DOHH2 (cell line): Measurements from ENCODE around the gene NBEAL2.

Experiments used
- H3F3A ChIP-seq: fragments of 200-600 bp; sonication (generic), shearing (Covaris generic); 2 replicates; pipeline ENCODE4 v1.6.0; 2016; ENCODE audit warnings: antibody characterized with exemption, mild to moderate bottlenecking; ENCODE audit not compliant: control insufficient read depth, insufficient read depth
- H3K27ac ChIP-seq: fragments of 200-600 bp; sonication (generic); 2 replicates; pipeline ENCODE4 v1.5.1; 2014; ENCODE audit warnings: low read depth, mild to moderate bottlenecking, low read length, moderate library complexity
- H3K27me3 ChIP-seq: fragments of 200-600 bp; sonication (generic); 2 replicates; pipeline ENCODE4 v1.6.1; 2014; ENCODE audit warnings: mild to moderate bottlenecking, low read length, mixed read lengths; ENCODE audit not compliant: control insufficient read depth
- H3K36me3 ChIP-seq: fragments of 200-600 bp; sonication (generic); 2 replicates; pipeline ENCODE4 v1.6.1; 2014; ENCODE audit warnings: mild to moderate bottlenecking, low read length, moderate library complexity, mixed read lengths; ENCODE audit not compliant: control insufficient read depth
- H3K4me1 ChIP-seq: fragments of 200-600 bp; sonication (generic); 2 replicates; pipeline ENCODE4 v1.6.1; 2014; ENCODE audit warnings: mild to moderate bottlenecking, low read length, mixed read lengths; ENCODE audit not compliant: control insufficient read depth
- H3K4me2 ChIP-seq: fragments of 200-600 bp; sonication (generic); 2 replicates; pipeline ENCODE4 v1.6.0; 2014; ENCODE audit warnings: mild to moderate bottlenecking, low read length, moderate library complexity
- H3K4me3 ChIP-seq: fragments of 200-600 bp; sonication (generic); 2 replicates; pipeline ENCODE4 v1.5.1; 2014; ENCODE audit warnings: mild to moderate bottlenecking, low read length, mixed read lengths
- H3K79me2 ChIP-seq: fragments of 200-600 bp; sonication (generic); 2 replicates; pipeline ENCODE4 v1.6.1; 2014; ENCODE audit warnings: mild to moderate bottlenecking, low read length, mixed read lengths; ENCODE audit not compliant: control insufficient read depth
- H3K9me2 ChIP-seq: fragments of 200-600 bp; sonication (generic); replicated peaks from 2 replicates; pipeline ENCODE4 v1.6.1; 2014; ENCODE audit warnings: mild to moderate bottlenecking, low read length, mixed read lengths; ENCODE audit not compliant: control insufficient read depth
- H3K9me3 ChIP-seq: fragments of 200-600 bp; sonication (generic); 2 replicates; pipeline ENCODE4 v1.6.1; 2014; ENCODE audit warnings: antibody characterized with exemption, low read length, mixed read lengths; ENCODE audit not compliant: control insufficient read depth, insufficient read depth
- H4K20me1 ChIP-seq: fragments of 200-600 bp; sonication (generic); 2 replicates; pipeline ENCODE4 v1.6.0; 2014; ENCODE audit warnings: low read depth, mild to moderate bottlenecking, antibody characterized with exemption, low read length, moderate library complexity; ENCODE audit not compliant: control insufficient read depth, insufficient read depth
- EZH2phosphoT487 ChIP-seq: fragments of 200-600 bp; sonication (generic); IDR thresholded peaks from 2 replicates; pipeline ENCODE4 v1.6.1; 2017; ENCODE audit warnings: borderline replicate concordance, mild to moderate bottlenecking, antibody characterized with exemption, low read length, moderate library complexity, mixed read lengths
- TF ChIP-seq, protein P1 (sequence below): fragments of 200-600 bp; sonication (generic); IDR thresholded peaks from one replicate; pipeline ENCODE4 v1.5.1; 2014; ENCODE audit warnings: antibody characterized with exemption, mild to moderate bottlenecking, low read depth, low read length; ENCODE audit not compliant: poor library complexity, severe bottlenecking

The NBEAL2 gene

GRCh38 chr3:47016934-47017435 lies 37.5 kb downstream of the NBEAL2 start:
- Histone ChIP-seq H3K4me3 (peak overlapping the region; percentile 23), H3K4me1 (peaks cover 32% of the 10 kb centered on the region), H3K27me3 (no peaks in the 10 kb centered on the region), H4K20me1 (no peaks in the 10 kb centered on the region), H3F3A (peaks cover 6% of the 10 kb centered on the region), H3K9me3 (no peaks in the 10 kb centered on the region), H3K9me2 (no peaks in the 10 kb centered on the region), H3K79me2 (no peaks in the 10 kb centered on the region), H3K36me3 (peaks cover 53% of the 10 kb centered on the region), H3K27ac (peak overlapping the region; percentile 49), H3K4me2 (peak overlapping the region; percentile 62)
- TF ChIP-seq, protein P1, sequence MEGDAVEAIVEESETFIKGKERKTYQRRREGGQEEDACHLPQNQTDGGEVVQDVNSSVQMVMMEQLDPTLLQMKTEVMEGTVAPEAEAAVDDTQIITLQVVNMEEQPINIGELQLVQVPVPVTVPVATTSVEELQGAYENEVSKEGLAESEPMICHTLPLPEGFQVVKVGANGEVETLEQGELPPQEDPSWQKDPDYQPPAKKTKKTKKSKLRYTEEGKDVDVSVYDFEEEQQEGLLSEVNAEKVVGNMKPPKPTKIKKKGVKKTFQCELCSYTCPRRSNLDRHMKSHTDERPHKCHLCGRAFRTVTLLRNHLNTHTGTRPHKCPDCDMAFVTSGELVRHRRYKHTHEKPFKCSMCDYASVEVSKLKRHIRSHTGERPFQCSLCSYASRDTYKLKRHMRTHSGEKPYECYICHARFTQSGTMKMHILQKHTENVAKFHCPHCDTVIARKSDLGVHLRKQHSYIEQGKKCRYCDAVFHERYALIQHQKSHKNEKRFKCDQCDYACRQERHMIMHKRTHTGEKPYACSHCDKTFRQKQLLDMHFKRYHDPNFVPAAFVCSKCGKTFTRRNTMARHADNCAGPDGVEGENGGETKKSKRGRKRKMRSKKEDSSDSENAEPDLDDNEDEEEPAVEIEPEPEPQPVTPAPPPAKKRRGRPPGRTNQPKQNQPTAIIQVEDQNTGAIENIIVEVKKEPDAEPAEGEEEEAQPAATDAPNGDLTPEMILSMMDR: no peak
- TF ChIP-seq EZH2phosphoT487: no peak

DNA sequence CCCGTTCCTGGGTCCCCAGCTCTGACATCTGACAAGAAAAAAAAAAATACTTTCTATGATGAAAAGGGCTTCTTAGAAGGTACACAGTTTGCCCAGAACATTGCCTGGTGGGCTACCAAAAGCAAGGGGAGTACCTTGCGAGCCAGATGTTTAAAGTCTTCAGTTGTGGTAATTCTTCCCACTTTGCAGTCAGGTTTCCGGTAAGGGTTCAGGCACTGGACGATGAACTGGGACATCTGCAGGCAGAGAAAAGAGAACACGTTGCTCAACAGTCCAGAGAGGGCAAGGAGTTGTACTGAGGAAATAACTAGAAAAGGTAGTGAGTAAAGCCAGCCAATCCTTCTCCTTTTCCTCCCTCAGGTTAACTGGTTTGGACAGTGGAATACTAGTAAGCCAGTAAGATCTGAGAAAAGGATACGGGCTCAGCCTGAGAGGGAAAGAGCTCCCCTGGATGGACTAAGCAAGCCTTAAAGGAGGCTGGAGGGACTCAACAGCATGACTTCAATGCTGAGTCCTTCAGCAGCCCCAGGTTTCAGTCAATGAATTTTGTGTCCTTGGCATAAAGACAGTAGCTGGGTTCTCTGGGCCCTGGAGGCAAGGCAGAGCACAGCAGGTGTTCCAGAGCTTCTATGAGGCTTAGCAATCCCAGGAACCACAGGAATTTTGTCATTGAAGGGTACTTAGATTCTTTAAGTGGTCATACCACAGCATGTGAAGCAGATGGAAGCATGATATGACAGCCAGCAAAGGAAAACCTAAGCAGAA lies 38.2 kb downstream of the NBEAL2 start:
- peak overlapping the region; percentile 23 for H3K4me3 ChIP-seq
- H3K9me2 ChIP-seq: no peaks in the 10 kb centered on the region
- H3F3A ChIP-seq: peaks cover 6% of the 10 kb centered on the region
- peak overlapping the region; percentile 49 for H3K27ac ChIP-seq
- H3K79me2 ChIP-seq: peaks cover 4% of the 10 kb centered on the region; the same call in 1 of the 2 replicates
- TF ChIP-seq, protein P1: no peak
- TF ChIP-seq EZH2phosphoT487: no peak
- H4K20me1 ChIP-seq: no peaks in the 10 kb centered on the region
- H3K4me2 ChIP-seq: peak overlapping the region; percentile 62
- H3K4me1 ChIP-seq: peaks cover 32% of the 10 kb centered on the region
- H3K27me3 ChIP-seq: no peaks in the 10 kb centered on the region
- no peaks in the 10 kb centered on the region for H3K9me3 ChIP-seq
- H3K36me3 ChIP-seq: peaks cover 57% of the 10 kb centered on the region

GRCh38 chr3:47018269-47018611 lies 38.8 kb downstream of the NBEAL2 start:
- H4K20me1 ChIP-seq: no peaks in the 10 kb centered on the region
- H3K9me2 ChIP-seq: no peaks in the 10 kb centered on the region
- peaks cover 32% of the 10 kb centered on the region for H3K4me1 ChIP-seq
- no peaks in the 10 kb centered on the region for H3K9me3 ChIP-seq
- H3K27ac ChIP-seq: peak overlapping the region; percentile 49; the same call in 1 of the 2 replicates
- H3K4me2 ChIP-seq: peak overlapping the region; percentile 62; the same call in 1 of the 2 replicates
- peaks cover 6% of the 10 kb centered on the region for H3F3A ChIP-seq
- H3K4me3 ChIP-seq: no peak overlapping the region
- H3K79me2 ChIP-seq: peaks cover 6% of the 10 kb centered on the region; the same call in 1 of the 2 replicates
- peaks cover 58% of the 10 kb centered on the region for H3K36me3 ChIP-seq
- TF ChIP-seq EZH2phosphoT487: no peak
- H3K27me3 ChIP-seq: no peaks in the 10 kb centered on the region

DNA sequence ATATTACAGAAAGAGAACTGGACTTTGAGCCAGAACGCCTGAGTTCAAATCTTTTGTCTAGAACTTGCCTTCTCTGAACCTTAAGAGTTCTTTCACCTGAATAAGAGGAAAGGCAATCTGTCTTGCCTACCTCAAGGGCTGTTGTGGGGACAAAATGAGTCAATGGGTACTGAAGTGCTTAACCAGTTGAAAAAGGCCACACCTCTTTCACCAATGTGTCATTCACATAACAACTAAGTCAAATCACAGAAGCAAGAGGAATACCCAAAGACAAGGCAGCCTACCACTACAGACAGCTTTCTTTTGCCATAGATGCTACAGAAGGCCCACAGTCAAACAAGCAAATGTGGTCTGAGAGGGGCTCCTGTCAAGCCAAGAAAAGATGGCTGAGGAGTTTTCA lies 39.7 kb downstream of the NBEAL2 start:
- no peaks in the 10 kb centered on the region for H3K27me3 ChIP-seq
- no peaks in the 10 kb centered on the region for H4K20me1 ChIP-seq
- H3K4me3 ChIP-seq: no peak overlapping the region
- no peak for TF ChIP-seq EZH2phosphoT487
- TF ChIP-seq, protein P1: no peak
- peaks cover 58% of the 10 kb centered on the region for H3K36me3 ChIP-seq
- no peaks in the 10 kb centered on the region for H3K9me3 ChIP-seq
- no peaks in the 10 kb centered on the region for H3K9me2 ChIP-seq
- peaks cover 6% of the 10 kb centered on the region for H3F3A ChIP-seq
- H3K27ac ChIP-seq: no peak overlapping the region
- no peak overlapping the region for H3K4me2 ChIP-seq
- peaks cover 10% of the 10 kb centered on the region for H3K79me2 ChIP-seq
- H3K4me1 ChIP-seq: peaks cover 32% of the 10 kb centered on the region
